Natural killer cell (primary cell): Measurements from ENCODE around the gene SDS. TPM values are rescaled to one million over a fixed set of nuclear protein-coding genes. Genes with fewer than 3 reads are reported as not detected.

Experiments
- ATAC-seq, 3 donors: fragments of 150-1000 bp in 2 of 3; fragments of 200-7000 bp in 1 of 3; cut with Tn5 transposase; 1 replicate in 1 of 3; 2 replicates in 2 of 3; pipeline ENCODE4 v1.10.0; 2021; ENCODE audit warnings: mild to moderate bottlenecking in 2 of 3, moderate library complexity in 2 of 3
- DNase-seq, 2 donors: peaks; one replicate each; pipeline versions ENCODE4 v3.0.0 to v3.0.0-alpha.2; 2013 to 2021; ENCODE audit warnings: mixed read lengths in 1 of 2
- H3K27ac ChIP-seq: one replicate; pipeline ENCODE4 v1.5.1; 2013; ENCODE audit warnings: mild to moderate bottlenecking, low read length
- H3K27me3 ChIP-seq: one replicate; pipeline ENCODE4 v1.6.1; 2013; ENCODE audit warnings: low read length; ENCODE audit not compliant: control insufficient read depth, insufficient read depth
- H3K36me3 ChIP-seq: one replicate; pipeline ENCODE4 v1.6.1; 2013; ENCODE audit warnings: low read length; ENCODE audit not compliant: control insufficient read depth, insufficient read depth
- H3K4me1 ChIP-seq: one replicate; pipeline ENCODE4 v1.6.1; 2013; ENCODE audit warnings: low read length; ENCODE audit not compliant: control insufficient read depth, insufficient read depth
- H3K4me3 ChIP-seq: one replicate; pipeline ENCODE4 v1.5.1; 2013; ENCODE audit warnings: low read length
- H3K9me3 ChIP-seq: one replicate; pipeline ENCODE4 v1.6.1; 2013; ENCODE audit warnings: low read length; ENCODE audit not compliant: control insufficient read depth, insufficient read depth
- H3K27ac Mint-ChIP-seq, 2 donors: one replicate each; pipeline ENCODE4 v1.8.0; 2022; ENCODE audit warnings: mild to moderate bottlenecking in 2 of 2, mixed read lengths in 2 of 2, moderate library complexity in 1 of 2
- H3K27me3 Mint-ChIP-seq, 2 donors: one replicate each; pipeline ENCODE4 v1.8.0; 2022; ENCODE audit warnings: low read depth in 2 of 2, mixed read lengths in 2 of 2
- H3K36me3 Mint-ChIP-seq: one replicate; pipeline ENCODE4 v1.8.0; 2022; ENCODE audit warnings: mixed read lengths
- H3K4me1 Mint-ChIP-seq, 2 donors: one replicate each; pipeline ENCODE4 v1.8.0; 2022; ENCODE audit warnings: mixed read lengths in 2 of 2
- H3K4me3 Mint-ChIP-seq: one replicate; pipeline ENCODE4 v1.8.0; 2022; ENCODE audit warnings: mild to moderate bottlenecking, moderate library complexity, mixed read lengths
- H3K9me3 Mint-ChIP-seq, 2 donors: one replicate each; pipeline ENCODE4 v1.8.0; 2022; ENCODE audit warnings: mixed read lengths in 2 of 2
- WGBS: methylation state at CpG from one replicate; pipeline ENCODE4 v1.1.7; 2013; ENCODE audit warnings: missing lambda C conversion rate; ENCODE audit not compliant: insufficient coverage; 5-methylcytosine and 5-hydroxymethylcytosine counted together
- intact Hi-C: fragments of 100-400 bp; cut with micrococcal nuclease; formaldehyde crosslinking; loops from one replicate; pipeline ENCODE4 v1.14.2; 2022
- total RNA-seq, 4 donors: library from RNA; stranded (reverse); fragments of 120-200 nt in 1 of 4; gene quantifications; one replicate each; pipeline versions ENCODE4 v1.2.3 to v1.2.4, GENCODE V29; 2013 to 2022
- TF ChIP-seq, protein P1 (sequence below): fragments of 200-600 bp; IDR thresholded peaks from one replicate; pipeline ENCODE4 v1.8.0; 2022; ENCODE audit warnings: antibody characterized with exemption

SDS gene
- total RNA-seq, 3 donors from 2014 or later (not counting 1 experiment from before 2014, with no cell fraction given), result not detected

- no peaks in the 10 kb centered on the region for H3K36me3 Mint-ChIP-seq
- TF ChIP-seq, protein P1, sequence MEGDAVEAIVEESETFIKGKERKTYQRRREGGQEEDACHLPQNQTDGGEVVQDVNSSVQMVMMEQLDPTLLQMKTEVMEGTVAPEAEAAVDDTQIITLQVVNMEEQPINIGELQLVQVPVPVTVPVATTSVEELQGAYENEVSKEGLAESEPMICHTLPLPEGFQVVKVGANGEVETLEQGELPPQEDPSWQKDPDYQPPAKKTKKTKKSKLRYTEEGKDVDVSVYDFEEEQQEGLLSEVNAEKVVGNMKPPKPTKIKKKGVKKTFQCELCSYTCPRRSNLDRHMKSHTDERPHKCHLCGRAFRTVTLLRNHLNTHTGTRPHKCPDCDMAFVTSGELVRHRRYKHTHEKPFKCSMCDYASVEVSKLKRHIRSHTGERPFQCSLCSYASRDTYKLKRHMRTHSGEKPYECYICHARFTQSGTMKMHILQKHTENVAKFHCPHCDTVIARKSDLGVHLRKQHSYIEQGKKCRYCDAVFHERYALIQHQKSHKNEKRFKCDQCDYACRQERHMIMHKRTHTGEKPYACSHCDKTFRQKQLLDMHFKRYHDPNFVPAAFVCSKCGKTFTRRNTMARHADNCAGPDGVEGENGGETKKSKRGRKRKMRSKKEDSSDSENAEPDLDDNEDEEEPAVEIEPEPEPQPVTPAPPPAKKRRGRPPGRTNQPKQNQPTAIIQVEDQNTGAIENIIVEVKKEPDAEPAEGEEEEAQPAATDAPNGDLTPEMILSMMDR, result no peak
- peak within 1 kb of the TSS; percentile 72 for H3K4me3 Mint-ChIP-seq
- 15% methylated on average over 13 of the region's 13 CpGs for WGBS
- ATAC-seq (peak; percentile 57 to 89 (median 67)), DNase-seq (peak; percentile 11 to 50)
- Histone ChIP-seq H3K4me1 (peaks cover 13% of the 10 kb centered on the region), H3K36me3 (no peaks in the 10 kb centered on the region), H3K4me3 (peak within 1 kb of the TSS; percentile 25), H3K27ac (peak within 1 kb of the TSS; percentile 32), H3K27me3 (no peaks in the 10 kb centered on the region), H3K9me3 (no peaks in the 10 kb centered on the region)
- H3K27ac Mint-ChIP-seq, result peak within 1 kb of the TSS in 1 of 2 donors; percentile 100
- H3K9me3 Mint-ChIP-seq, result no peaks in the 10 kb centered on the region
- H3K4me1 Mint-ChIP-seq, result peaks cover 0 to 28% of the 10 kb centered on the region in 2 donors
- intact Hi-C loops, result no loop called here
- H3K27me3 Mint-ChIP-seq, result peaks cover 0 to 9% of the 10 kb centered on the region in 2 donors
These were observed 18.6 kb upstream of the SDS start, which contains the start of gene SDSL for GRCh38 chr12:113422030-113422885. TSS of gene SDSL (plus strand) at chr12:113422380. CDS start at chr12:113427983, 5,603 bp downstream.

- peaks cover 0 to 28% of the 10 kb centered on the region in 2 donors for H3K4me1 Mint-ChIP-seq
- no peaks in the 10 kb centered on the region for H3K9me3 Mint-ChIP-seq
- ATAC-seq, result no peak
- H3K27ac Mint-ChIP-seq, result peak overlapping the region in 1 of 2 donors; percentile 100
- Histone ChIP-seq H3K9me3 (no peaks in the 10 kb centered on the region), H3K27ac (no peak overlapping the region), H3K27me3 (no peaks in the 10 kb centered on the region), H3K36me3 (no peaks in the 10 kb centered on the region), H3K4me1 (peaks cover 14% of the 10 kb centered on the region), H3K4me3 (no peak overlapping the region)
- intact Hi-C loops, result no loop called here
- peaks cover 0 to 9% of the 10 kb centered on the region in 2 donors for H3K27me3 Mint-ChIP-seq
- DNase-seq, result no peak
- TF ChIP-seq, protein P1, result no peak
- H3K4me3 Mint-ChIP-seq, result no peak overlapping the region
- 78% methylated on average over 2 of the region's 2 CpGs for WGBS
- H3K36me3 Mint-ChIP-seq, result no peaks in the 10 kb centered on the region
These were observed 17.4 kb upstream of the SDS start for GRCh38 chr12:113420996-113421595.

DNA sequence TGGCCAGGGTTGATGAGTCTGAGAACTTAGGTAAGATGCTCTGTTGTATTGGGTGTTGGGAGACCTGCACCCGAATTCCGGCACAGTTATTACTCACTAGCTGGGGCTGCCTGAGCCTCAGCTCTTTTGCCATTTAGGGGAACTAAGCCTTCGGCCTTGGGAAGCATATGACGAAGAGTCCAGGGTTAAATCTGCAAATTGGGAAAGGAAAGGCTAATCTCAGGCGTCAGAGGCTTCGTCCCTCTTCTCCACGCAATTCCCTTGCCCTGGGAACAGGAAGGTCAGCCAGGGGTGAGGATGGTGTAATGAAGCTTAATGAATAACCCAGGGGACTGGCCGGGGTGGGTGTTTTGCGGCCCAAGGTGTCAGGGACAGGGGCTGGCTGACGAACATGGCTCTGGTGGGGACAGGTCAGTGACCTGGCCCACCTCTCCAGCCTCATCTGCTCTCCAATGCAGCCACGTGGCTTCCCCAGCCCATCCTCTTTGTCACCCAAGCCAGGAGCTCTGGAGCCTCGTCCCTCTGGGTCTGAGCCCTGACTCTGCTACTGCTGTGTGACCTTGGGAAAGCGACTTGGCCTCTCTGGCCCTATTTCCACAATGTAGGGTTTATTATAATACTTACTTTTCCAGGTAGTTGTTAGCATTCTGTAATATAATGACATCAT is 14.7 kb upstream of the SDS start:
- peaks cover 18% of the 10 kb centered on the region for H3K4me1 ChIP-seq
- TF ChIP-seq, protein P1, result no peak
- H3K27me3 ChIP-seq, result no peaks in the 10 kb centered on the region
- 84% methylated on average over 12 of the region's 13 CpGs for WGBS
- H3K4me3 ChIP-seq, result no peak overlapping the region
- Mint-ChIP-seq H3K27ac (no peak overlapping the region), H3K4me3 (no peak overlapping the region), H3K4me1 (peaks cover 0 to 15% of the 10 kb centered on the region in 2 donors), H3K9me3 (no peaks in the 10 kb centered on the region), H3K27me3 (peaks cover 3 to 9% of the 10 kb centered on the region in 2 donors), H3K36me3 (no peaks in the 10 kb centered on the region)
- ATAC-seq, result no peak
- intact Hi-C loops, result no loop called here
- H3K36me3 ChIP-seq, result no peaks in the 10 kb centered on the region
- H3K9me3 ChIP-seq, result no peaks in the 10 kb centered on the region
- no peak overlapping the region for H3K27ac ChIP-seq
- DNase-seq, result no peak
